Central memory CD8-positive, alpha-beta T cell (primary cell): ENCODE data around the gene CRIP3.
"Not testable (repeated sequence)": the region's sequence is repeated elsewhere in the genome, so short reads cannot be mapped to it uniquely, and the experiment has no call there.

Experiments used
- ATAC-seq: fragments of 150-1000 bp; cut with Tn5 transposase; replicated peaks from 2 replicates; pipeline ENCODE4 v1.10.0; 2022; ENCODE audit warnings: mild to moderate bottlenecking, moderate FRiP score, moderate number of reproducible peaks; ENCODE audit not compliant: poor library complexity, severe bottlenecking; ENCODE audit errors: extremely low read depth
- DNase-seq, 2 donors: peaks; one replicate each; pipeline ENCODE4 v3.0.0; 2021; ENCODE audit warnings: low spot score in 2 of 2
- H3K27ac Mint-ChIP-seq: one replicate; pipeline ENCODE4 v1.8.0; 2022; ENCODE audit warnings: low read depth, mild to moderate bottlenecking, moderate library complexity, mixed read lengths
- H3K27me3 Mint-ChIP-seq: one replicate; pipeline ENCODE4 v1.8.0; 2022; ENCODE audit warnings: mixed read lengths
- H3K36me3 Mint-ChIP-seq: one replicate; pipeline ENCODE4 v1.8.0; 2022; ENCODE audit warnings: mild to moderate bottlenecking, moderate library complexity, mixed read lengths; ENCODE audit not compliant: insufficient read depth
- H3K4me1 Mint-ChIP-seq: one replicate; pipeline ENCODE4 v1.8.0; 2022; ENCODE audit warnings: mixed read lengths
- H3K4me3 Mint-ChIP-seq: one replicate; pipeline ENCODE4 v1.8.0; 2022; ENCODE audit warnings: mild to moderate bottlenecking, moderate library complexity, mixed read lengths
- H3K9me3 Mint-ChIP-seq: one replicate; pipeline ENCODE4 v1.8.0; 2022; ENCODE audit warnings: mixed read lengths

Gene CRIP3

DNA sequence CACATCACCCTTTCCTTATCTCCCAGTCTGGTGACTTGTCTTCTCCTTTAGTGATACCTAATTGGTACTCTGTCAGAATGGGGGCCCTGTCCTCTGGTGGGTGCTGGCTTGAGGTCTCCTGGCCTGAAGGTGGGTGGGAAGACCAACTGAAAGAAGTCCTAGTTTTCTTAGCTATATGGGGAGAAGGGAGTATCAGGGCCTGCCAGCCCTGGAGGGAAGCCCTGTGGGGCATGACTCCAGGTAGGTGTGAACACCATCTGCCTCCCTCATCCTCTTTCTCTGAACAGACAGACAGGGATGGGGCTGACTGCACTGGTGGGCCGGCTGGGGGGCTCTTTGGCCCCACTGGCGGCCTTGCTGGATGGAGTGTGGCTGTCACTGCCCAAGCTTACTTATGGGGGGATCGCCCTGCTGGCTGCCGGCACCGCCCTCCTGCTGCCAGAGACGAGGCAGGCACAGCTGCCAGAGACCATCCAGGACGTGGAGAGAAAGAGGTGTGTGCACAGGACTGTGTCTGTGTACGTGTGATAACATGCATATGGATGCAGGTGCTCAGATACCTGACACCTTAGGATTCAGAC, 4.8 kb downstream of the CRIP3 start:
- Mint-ChIP-seq H3K27ac (no peak overlapping the region), H3K4me3 (no peak overlapping the region), H3K36me3 (no peaks in the 10 kb centered on the region), H3K9me3 (no peaks in the 10 kb centered on the region), H3K27me3 (peaks cover 39% of the 10 kb centered on the region), H3K4me1 (peaks cover 11% of the 10 kb centered on the region)
- no peak for DNase-seq
- no peak for ATAC-seq

- H3K4me3 Mint-ChIP-seq, ATAC-seq, H3K27ac Mint-ChIP-seq, DNase-seq, H3K36me3 Mint-ChIP-seq, H3K9me3 Mint-ChIP-seq, H3K4me1 Mint-ChIP-seq: not testable (repeated sequence)
- H3K27me3 Mint-ChIP-seq = peaks cover 39% of the 10 kb centered on the region
Measured at GRCh38 chr6:43303006-43303405, 5.6 kb downstream of the CRIP3 start.

- H3K4me3 Mint-ChIP-seq = no peak overlapping the region
- peaks cover 33% of the 10 kb centered on the region for H3K27me3 Mint-ChIP-seq
- DNase-seq = no peak
- H3K36me3 Mint-ChIP-seq = no peaks in the 10 kb centered on the region
- H3K27ac Mint-ChIP-seq = no peak overlapping the region
- no peak for ATAC-seq
- peaks cover 2% of the 10 kb centered on the region for H3K4me1 Mint-ChIP-seq
- no peaks in the 10 kb centered on the region for H3K9me3 Mint-ChIP-seq
Measured at GRCh38 chr6:43302126-43302525, 6.5 kb downstream of the CRIP3 start.

DNA sequence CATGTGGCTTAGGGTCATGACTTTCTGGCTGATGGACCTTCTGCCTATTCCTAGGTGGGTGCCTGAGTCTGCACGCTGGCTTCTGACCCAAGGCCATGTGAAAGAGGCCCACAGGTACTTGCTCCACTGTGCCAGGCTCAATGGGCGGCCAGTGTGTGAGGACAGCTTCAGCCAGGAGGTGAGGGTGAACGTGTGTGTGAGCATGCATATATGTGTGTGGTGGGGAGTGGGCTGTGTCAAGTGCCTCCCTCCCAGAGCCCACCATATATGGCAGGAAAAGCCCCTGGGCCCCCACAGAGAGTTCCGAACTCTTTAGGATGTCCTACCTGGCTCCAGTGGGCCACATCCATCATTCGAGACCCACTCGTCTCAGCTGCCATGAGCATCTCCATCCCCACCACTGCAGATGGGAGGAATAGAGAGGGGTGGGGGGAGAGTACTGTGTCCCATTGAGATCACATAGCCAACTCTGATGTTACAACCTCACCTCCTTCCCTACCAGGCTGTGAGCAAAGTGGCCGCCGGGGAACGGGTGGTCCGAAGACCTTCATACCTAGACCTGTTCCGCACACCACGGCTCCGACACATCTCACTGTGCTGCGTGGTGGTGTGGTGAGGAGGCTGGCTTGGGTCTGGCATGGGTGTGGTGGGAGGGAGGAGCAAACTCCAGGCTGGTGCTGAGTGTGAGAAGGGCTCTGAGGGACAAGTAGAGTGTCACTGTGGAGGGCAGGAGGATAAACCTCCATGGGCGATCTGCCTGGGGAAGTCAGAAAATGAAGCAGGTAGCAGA, 7.3 kb downstream of the CRIP3 start:
- Mint-ChIP-seq H3K4me1 (no peaks in the 10 kb centered on the region), H3K27ac (no peak overlapping the region), H3K27me3 (peaks cover 32% of the 10 kb centered on the region), H3K9me3 (no peaks in the 10 kb centered on the region), H3K36me3 (no peaks in the 10 kb centered on the region), H3K4me3 (no peak overlapping the region)
- DNase-seq = no peak
- no peak for ATAC-seq

GRCh38 chr6:43299338-43300293, 9.0 kb downstream of the CRIP3 start:
- ATAC-seq = no peak
- no peak for DNase-seq
- Mint-ChIP-seq H3K36me3 (no peaks in the 10 kb centered on the region), H3K4me3 (no peak overlapping the region), H3K4me1 (no peaks in the 10 kb centered on the region), H3K27me3 (peaks cover 32% of the 10 kb centered on the region), H3K27ac (no peak overlapping the region), H3K9me3 (no peaks in the 10 kb centered on the region)

DNA sequence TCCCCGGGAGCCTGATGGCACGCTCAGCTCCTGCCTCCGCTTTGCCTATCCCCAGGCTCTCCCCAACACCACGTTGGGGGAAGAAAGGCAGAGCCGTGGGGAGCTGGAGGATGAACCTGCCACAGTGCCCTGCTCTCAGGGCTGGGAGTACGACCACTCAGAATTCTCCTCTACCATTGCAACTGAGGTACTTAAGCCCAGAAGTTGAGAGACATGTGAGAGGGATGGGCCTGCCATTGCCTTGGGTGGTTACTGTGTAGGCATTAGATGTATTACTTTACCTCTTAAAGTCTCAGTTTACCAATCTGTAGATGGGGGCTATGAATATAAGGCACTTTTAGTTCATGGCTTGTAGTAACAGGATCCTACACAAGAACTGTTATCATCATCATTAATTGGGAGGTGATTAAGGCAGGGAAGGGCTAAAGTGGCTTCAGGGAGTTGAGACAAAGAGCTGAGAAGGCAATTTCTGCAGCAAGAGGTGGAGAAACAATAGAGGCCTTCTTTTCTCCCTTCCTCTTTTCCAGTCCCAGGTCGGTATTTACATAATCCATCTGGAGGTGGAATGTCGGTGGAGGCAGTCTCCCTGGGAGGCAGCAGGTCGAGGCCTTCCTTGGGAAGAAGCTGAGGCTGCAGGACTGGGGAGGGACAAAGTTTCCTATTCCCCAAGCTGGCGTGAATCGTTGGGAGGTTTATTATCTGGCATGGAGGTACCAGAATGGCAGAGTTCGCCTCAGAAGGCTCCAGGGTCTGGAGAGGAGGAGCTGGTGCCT, 9.9 kb downstream of the CRIP3 start:
- ATAC-seq = no peak
- no peaks in the 10 kb centered on the region for H3K4me1 Mint-ChIP-seq
- DNase-seq = no peak

DNA sequence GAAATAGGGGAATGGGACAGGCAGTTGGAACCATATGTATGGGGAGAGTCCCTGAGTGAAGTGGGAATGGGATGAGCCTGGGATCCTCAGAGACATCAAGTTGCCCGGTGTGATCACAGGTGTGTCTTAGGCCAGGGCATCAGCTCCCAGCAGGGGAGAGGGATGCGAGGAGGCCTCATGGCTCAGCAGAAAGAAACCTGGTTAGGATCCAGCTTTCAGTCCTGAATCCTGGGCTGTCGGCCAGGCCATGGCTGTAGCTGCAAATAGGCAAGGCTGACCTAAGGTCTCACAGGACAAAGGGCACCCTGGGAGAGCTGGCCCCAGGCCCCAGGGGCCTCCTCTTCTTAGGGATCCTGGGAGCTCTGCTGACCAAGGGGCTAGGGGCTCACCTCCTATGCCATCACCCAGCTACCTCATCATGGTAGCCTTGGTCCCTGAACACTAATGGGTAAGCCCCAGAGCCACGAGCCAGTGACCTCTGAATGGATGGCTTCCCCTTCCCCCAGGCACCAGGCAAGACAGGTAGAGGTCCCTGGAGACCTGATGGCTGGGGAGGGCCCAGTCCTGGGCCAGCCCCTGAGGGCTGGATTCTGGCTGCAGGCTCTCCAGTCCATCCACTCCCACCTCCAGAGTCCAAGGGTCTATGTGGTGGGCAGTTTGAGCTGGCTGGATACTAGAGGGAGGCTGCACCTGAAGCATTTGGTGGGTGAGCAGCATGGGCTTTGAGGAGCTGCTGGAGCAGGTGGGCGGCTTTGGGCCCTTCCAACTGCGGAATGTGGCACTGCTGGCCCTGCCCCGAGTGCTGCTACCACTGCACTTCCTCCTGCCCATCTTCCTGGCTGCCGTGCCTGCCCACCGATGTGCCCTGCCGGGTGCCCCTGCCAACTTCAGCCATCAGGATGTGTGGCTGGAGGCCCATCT, 10.7 kb downstream of the CRIP3 start, which contains the start of gene SLC22A7:
Gene SLC22A7 (plus strand): TSS at position 617 of the 921 bp plus-strand sequence. CDS start 99 bp downstream, at position 716.
- no peaks in the 10 kb centered on the region for H3K9me3 Mint-ChIP-seq
- no peak for DNase-seq
- H3K4me3 Mint-ChIP-seq = no peak within 1 kb of the TSS
- peaks cover 32% of the 10 kb centered on the region for H3K27me3 Mint-ChIP-seq
- no peaks in the 10 kb centered on the region for H3K36me3 Mint-ChIP-seq
- no peak within 1 kb of the TSS for H3K27ac Mint-ChIP-seq
- ATAC-seq = no peak
- no peaks in the 10 kb centered on the region for H3K4me1 Mint-ChIP-seq

More for the DNA sequence above, 9.9 kb downstream of the CRIP3 start:
- peaks cover 32% of the 10 kb centered on the region for H3K27me3 Mint-ChIP-seq
- H3K27ac Mint-ChIP-seq = no peak overlapping the region
- no peaks in the 10 kb centered on the region for H3K36me3 Mint-ChIP-seq
- no peak overlapping the region for H3K4me3 Mint-ChIP-seq
- no peaks in the 10 kb centered on the region for H3K9me3 Mint-ChIP-seq

GRCh38 chr6:43296780-43297497, 11.7 kb downstream of the CRIP3 start:
- no peaks in the 10 kb centered on the region for H3K36me3 Mint-ChIP-seq
- ATAC-seq (no peak), DNase-seq (no peak)
- H3K27me3 Mint-ChIP-seq = peaks cover 25% of the 10 kb centered on the region
- H3K9me3 Mint-ChIP-seq = no peaks in the 10 kb centered on the region
- H3K4me3 Mint-ChIP-seq = no peak overlapping the region
- no peak overlapping the region for H3K27ac Mint-ChIP-seq
- no peaks in the 10 kb centered on the region for H3K4me1 Mint-ChIP-seq

GRCh38 chr6:43295456-43295855, 13.2 kb downstream of the CRIP3 start:
- ATAC-seq (no peak), DNase-seq (no peak)
- H3K9me3 Mint-ChIP-seq = no peaks in the 10 kb centered on the region
- no peaks in the 10 kb centered on the region for H3K36me3 Mint-ChIP-seq
- no peak overlapping the region for H3K4me3 Mint-ChIP-seq
- H3K4me1 Mint-ChIP-seq = no peaks in the 10 kb centered on the region
- no peak overlapping the region for H3K27ac Mint-ChIP-seq
- peaks cover 10% of the 10 kb centered on the region for H3K27me3 Mint-ChIP-seq

GRCh38 chr6:43294536-43294935, 14.1 kb downstream of the CRIP3 start:
- H3K9me3 Mint-ChIP-seq = no peaks in the 10 kb centered on the region
- no peak for DNase-seq
- H3K27me3 Mint-ChIP-seq = peaks cover 1% of the 10 kb centered on the region
- H3K36me3 Mint-ChIP-seq = no peaks in the 10 kb centered on the region
- no peaks in the 10 kb centered on the region for H3K4me1 Mint-ChIP-seq
- no peak for ATAC-seq
- H3K27ac Mint-ChIP-seq = no peak overlapping the region
- no peak overlapping the region for H3K4me3 Mint-ChIP-seq

GRCh38 chr6:43293698-43294097, 14.9 kb downstream of the CRIP3 start:
- Mint-ChIP-seq H3K27ac (no peak overlapping the region), H3K36me3 (no peaks in the 10 kb centered on the region), H3K27me3 (no peaks in the 10 kb centered on the region), H3K4me3 (no peak overlapping the region), H3K9me3 (no peaks in the 10 kb centered on the region), H3K4me1 (no peaks in the 10 kb centered on the region)
- DNase-seq (no peak), ATAC-seq (no peak)
